HG02852 (cell line): ENCODE results near the gene SYNDIG1.

ENCODE experiments used
- ATAC-seq: cut with Tn5 transposase; IDR thresholded peaks from one replicate; pipeline ENCODE4 v1.9.1; 2021; ENCODE audit warnings: mild to moderate bottlenecking, moderate library complexity; ENCODE audit not compliant: unreplicated experiment

SYNDIG1 gene

DNA sequence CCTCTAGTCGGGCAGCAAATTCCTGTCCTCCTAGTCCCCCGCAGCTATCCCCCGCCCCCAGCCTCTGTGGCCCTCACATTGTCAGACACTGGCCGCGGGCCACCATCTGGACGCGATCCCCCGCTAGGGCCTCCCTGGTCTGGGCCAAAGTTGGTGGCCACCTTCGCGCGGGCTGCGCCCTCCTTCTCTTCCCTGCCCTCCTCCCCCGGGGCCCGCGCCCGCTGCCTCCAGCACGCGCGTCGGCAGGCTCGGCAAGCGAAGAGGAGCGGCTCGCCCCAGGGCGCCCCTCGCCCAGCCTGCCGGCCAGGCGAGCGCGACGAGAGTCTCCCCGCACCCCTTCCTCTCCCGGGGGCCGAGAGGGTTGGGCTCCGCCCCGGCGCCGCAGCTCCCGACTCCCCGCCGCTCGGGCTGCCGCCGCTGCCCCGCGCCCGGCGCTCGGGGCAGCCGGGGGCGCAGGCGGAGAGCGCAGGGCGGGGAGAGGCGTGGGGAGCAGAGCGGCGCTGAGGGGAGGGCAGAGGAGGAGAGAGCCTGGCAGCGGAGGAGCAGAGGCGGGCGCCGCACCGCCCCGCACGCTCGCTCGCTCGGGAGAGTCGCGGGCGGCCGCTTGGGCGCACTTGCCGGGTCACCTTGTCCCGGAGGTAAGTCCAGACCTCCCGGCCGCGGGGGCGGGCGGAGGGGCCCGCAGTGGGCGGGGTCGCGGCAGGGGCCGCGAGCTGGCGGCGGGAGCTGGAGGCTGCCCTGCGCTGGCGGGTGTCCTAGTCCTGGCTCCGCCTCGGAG, at the start of gene SYNDIG1:
TSS of gene SYNDIG1 (plus strand) at position 514 of the 778 bp plus-strand sequence. CDS start 73,469 bp downstream, outside the sequence.
- ATAC-seq: no peak

DNA sequence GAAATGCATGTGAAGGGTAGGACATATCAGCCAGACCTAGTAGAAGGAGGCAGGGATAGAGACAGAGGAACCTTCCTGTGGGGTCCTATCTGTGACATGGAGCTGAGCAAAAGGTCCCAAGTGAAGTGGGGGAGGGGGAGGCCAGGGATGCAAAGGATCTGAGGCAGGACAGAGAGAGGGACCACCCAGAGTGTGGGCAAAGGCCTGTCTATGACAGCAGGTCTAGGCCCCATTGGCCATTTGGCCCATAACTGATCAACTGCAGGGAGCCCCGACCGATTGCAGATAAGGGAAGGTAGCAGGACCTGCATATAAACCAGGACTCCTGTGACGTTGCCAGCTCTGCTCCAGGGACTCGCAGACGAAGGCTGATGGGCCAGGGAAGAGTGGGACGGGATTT, 49.6 kb upstream of the SYNDIG1 start:
- no peak for ATAC-seq

DNA sequence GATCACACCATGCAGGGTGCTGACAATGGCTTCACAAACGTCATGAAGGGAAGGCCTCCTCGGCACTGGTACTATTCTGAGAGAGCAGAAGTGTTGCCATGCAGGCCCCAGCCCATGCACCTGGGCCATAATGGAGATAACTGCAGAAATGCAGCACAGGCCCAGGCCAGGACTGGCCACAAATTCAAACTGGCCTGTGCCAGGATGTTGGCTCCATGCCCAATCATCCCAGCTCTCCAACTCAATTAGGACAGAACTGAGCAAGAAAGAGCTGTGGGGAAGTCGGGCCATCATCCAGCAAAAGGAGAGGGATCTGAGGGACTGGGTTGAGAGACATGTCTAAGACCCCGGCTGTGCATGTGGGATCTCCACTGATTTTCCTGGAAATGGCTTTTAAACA, 48.9 kb upstream of the SYNDIG1 start:
- no peak for ATAC-seq

DNA sequence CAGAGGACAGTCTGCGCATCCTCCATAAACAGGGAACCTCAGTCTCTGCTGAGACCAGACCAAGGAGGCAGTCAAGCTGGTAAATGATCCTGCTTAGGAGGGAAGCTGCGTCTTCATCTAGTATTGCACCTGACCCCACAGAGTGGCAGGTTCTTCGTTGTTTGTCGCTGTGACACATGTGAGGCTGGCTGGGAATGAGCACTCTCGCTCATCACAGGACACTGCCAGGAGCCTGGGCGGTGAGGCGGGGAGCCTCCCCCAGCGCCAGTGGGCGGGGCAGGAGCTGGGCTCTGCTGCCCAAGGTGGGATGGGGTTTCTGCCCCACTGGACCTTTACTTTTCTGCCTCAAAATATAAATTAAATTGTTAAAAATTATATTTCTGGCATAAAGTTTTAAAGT, 48.4 kb upstream of the SYNDIG1 start:
- ATAC-seq: no peak

DNA sequence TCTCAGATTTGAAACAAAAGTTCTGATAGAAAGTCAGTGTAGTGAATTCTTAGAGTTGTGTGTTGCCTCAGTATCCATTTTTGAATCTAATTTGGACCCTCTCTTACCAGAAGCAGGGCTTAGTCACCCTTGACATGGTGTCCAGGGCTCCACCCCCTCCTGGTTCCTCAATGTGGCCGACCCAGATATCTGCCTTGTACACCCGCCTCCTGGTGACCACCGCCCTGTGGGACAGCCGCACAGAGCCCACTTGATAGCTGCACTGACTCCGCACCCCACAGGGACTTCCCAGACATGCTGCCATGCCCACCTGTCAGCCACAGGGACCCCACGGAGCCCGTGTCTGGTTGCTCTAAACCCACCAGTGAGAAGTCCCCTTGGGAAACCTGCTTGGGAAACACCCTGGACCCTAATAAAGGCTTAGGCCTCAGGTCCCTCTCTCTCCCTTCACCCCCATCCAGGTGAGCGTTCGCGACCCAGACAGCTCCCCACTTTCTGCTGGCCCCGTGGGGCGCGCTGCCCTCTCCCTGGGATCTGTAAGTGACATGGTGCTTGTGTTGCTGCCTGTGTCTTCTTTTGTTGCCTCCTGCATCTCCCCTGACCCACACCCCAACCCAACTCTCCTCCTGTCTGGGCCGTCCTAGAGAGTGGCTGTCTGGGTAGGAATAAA, 47.2 kb upstream of the SYNDIG1 start:
- no peak for ATAC-seq

DNA sequence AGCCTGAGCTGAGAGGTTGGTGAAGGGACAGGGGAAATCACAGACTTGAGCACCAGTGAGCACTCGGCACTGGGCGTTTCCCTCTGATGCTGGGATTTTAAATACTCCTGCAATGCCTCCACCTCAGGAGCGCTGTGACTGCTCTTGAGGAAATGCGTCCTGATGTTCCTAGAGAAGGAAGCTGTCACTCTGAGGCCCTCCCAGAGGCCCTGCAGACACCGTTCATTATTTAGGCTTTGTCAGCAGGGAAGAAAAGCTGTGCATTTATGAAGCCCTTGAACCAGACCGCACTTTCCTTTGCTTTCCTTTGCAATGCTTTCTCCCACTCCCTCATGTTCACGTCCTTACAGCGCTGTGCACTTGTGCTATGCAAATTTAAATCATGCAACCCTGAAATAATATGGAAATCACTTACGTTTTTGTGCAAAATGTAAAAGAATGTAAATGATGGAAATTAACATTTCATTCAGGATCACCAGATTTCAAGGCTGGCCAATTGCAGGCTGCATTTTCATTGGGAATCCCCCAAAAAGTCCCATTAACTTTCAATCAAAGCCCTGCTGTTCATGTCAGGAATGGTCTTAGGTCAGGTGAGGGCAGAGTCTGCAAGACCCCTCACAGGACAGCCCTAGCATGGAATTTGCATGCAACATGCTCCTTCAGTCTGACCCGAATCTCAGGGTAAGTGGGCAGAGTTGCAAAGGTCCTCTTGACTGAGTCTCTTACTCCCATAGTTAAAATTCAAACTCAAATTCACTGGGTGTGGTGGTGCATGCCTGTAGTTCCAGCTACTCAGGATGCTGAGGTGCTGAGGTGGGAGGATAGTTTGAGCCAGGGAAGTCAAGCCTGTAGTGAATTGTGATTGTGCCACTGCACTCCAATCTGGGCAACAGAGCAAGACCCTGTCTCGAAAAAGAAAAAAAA, 45.8 kb upstream of the SYNDIG1 start:
- no peak for ATAC-seq

DNA sequence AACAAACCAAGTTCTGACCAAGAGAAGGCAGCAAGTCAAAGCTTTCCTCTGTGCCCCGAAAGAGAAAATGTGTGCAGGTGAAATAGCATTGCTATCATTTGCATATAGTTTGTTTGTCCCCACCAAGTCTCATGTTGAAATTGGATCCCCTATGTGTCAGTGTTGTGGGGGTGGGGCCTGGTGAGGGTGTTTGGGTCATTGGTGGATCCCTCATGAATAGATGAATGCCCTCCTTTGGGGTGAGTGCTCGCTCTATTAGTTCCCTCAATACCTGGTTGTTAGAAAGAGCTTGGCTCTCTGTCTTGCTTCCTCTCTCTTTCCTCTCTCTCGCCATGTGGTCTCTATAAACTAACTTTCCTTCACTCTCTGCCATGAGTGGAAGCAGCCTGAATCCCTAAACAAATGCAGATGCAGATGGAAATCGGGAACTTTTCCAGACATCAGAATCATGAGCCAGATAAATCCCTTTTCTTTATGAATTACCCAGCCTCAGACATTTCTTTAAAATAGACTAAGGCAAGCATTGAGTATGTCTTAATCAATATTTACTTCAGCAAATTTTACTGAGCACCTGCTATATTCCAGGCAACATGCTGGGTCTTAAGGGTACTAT, 43.8 kb upstream of the SYNDIG1 start:
- ATAC-seq: no peak

DNA sequence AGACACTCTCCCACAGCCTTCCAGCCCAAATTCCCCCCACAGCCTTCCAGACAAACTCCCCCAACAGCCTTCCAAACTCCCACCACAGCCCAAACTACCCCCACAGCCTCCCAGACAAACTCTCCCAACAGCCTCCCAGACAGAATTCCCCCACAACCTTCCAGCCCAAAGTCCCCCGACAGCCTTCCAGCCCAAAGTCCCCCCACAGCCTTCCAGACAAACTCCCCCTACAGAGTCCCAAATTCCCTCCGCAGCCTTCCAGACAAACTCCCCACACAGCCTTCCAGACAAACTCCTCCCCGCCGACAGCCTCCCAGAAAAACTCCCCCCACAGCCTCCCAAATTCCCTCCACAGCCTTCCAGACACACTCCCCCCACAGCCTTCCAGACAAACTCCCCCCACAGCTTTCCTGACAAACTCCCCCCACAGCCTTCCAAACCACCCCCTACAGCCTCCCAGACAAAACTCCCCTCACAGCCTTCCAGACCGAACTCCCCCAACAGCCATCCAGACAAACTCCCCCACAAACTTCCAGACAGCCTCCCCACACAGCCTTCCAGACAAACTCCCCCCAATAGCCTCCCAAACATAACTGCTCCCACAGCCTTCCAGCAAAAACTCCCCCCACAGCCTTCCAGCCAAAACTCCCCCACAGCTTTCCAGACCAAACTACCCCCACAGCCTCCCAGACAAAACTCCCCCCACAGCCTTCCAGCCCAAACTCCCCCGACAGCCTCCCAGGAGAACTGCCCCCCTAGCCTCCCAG, 38.0 kb upstream of the SYNDIG1 start:
- ATAC-seq: no peak

DNA sequence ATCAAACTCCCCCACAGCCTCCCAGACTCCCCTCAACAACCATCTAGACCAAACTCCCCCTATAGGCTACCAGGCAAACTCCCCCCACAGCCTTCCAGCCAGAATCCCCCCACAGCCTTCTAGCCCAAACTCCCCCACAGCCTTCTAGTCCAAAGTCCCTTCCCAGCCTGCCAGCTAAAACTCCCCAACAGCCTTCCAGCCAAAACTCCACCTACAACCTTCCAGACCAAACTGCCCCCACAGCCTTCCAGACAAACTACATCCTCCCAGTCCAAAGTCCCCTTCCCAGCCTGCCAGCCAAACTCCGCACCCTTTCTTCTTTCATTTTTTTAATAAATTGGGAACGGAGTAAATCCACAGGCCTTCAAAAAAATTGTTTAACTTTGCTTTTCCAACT, 37.4 kb upstream of the SYNDIG1 start:
- no peak for ATAC-seq

DNA sequence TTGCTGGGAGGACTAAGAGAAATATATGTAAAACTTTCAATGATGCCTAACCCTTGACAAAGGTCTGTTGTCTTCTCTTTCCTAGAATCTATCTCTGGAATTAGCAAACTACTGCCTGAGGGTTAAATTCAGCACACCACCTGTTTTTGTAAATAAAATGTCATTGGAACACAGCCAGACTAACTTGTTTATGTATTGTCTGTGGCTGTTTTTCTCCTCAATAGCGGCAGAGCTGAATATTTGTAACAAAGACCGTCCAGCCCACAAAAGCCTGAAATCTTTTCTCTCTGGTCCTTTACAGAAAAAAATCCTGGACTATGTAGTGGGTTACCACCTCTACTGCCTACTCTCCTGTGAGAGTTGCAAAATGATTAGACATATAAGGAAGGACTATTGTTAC, 33.3 kb upstream of the SYNDIG1 start:
- ATAC-seq: no peak

DNA sequence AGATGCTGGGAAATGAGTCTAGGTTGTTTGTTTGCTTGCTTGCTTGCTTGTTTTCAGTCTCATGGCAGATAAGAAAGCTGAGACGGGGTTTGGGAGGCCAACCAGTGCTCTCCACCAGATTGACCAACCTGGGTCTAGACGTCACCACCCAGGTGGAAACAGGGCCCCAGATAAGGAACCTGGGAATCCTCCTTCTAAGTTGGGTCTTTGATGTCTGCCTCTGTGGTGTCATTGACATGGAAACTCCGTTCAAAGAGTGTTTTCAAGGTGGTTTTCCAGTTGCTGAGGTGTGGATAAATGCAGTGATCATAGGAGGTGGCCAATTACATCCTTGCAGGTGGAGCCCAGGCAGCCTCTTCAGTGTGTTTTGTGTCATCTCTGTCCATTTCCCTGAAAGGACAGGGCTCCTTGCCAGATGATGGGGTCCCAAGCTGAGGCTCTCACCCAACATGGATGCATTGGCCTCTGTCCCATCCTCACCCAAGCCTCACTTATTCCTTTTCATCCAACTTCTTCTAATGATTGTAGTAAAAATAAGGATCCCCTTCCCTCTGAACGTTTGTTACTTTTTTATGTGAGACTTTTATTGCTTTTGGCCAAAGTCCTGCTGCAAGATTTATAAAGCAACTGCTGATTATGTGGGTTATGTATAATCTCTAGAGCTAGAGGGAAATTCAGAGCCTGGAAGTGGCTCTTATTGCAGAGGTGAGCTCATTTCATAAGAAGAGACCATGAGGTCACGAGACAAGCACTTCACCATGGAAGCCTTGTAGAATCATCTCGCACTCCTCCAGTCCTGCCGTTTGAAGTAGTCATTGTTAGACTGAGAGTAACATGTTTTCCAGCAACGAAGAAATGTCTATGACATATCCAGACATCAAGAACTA, 32.0 kb upstream of the SYNDIG1 start:
- ATAC-seq: no peak

DNA sequence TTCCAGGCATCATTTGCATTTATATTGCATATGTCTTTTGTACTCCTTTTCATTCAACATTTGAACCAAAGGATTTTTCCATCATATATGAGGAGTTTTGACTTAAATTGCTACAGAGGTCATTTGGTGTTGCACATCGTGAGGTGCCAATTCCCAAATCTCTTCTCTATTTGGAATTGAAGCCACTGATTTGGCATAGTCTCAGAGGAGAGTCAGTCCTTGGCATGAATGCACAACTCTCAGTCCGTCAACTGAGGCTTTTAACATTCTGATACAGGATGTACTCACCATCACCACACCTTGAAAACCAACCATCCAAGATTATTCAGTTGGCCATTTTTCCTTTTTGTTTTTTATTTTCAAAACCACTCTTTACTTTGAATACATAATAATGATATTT, 31.1 kb upstream of the SYNDIG1 start:
- ATAC-seq: no peak

DNA sequence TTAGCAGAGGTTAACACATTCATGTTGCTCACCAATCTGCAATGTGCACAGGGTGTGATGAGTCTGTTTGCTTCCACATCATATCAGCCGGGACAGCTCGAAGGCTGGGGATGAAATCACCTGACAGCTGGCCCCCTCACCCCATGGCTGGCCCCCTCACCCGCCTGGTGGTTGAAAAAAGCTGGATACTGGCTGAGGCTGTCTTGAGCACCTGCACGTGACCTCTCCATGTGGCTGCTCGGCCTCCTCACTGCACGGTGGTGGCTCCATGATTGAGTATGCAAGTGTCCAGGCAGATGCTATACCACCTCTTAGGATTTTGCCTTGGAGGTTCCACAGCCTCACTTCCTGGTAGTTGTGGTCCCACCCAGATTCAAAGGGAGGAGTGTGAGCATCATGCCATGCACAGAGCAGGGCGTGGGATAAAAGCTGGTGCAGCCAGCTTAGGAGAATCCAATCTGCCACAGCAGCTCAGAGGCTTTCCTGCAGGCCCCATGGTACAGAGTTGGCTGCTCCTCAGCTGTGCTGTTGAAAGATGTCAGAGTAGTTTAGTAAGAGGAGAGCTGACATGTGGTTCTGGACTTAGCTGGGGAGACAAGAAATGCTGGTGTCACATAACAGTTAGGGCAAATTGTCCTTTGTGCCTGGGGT, 29.6 kb upstream of the SYNDIG1 start:
- no peak for ATAC-seq

DNA sequence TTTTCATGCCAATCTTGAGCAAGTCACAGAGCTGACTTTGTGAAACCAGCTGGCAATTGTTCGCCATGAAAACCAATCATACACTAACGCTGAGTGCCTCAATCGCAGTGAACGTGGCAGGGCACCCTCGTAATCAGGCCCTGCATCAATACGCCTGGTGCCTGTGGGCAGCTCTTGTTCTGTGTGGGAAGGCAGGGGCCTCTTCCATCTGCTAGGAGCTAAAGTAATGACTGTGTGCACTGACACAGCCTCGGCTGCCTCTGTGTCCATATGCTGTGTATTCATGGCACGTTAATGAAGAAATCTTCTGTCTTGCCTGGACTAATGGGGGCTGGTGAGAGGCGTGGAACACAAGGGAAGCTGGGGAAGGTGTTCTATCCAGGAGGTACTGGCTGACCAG, 27.8 kb upstream of the SYNDIG1 start:
- no peak for ATAC-seq

DNA sequence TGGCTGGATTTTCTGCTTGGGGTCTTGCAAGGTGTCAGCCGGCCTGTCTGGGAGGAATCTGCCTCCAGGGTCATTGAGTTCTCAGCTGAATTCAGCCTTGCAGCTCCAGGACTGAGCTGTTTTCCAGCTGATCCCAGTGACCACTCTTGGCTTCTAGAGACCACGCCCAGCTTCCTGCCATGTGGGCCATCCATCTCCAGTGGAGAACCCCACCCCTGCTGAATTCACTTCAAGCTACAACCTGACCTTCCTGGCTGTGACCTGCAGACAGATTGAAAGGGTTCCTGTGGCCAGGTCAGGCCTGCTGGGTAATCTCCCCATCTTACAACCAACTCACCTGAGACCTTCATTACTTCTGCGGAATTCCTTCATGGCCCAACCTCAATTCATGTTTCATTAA, 26.5 kb upstream of the SYNDIG1 start:
- ATAC-seq: no peak

DNA sequence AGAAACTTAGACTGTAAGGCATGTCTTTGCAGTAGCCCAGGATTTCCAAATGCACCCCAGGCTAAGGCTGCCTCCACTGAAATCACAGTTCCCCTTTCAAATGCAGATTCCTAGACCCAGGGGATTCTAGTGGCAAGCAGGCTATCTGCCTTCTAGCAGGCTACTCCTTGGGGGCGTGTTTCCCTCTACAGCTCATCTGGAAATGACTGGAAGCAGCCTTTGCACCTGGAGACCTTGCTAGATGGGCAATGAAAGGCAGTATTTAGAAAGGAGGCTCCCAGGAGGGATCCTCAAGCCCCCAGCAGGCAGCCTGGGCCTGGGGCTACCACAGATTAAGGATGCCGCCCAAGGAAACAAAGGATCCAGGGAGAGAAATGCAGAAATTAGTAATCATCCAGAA, 26.0 kb upstream of the SYNDIG1 start:
- no peak for ATAC-seq

DNA sequence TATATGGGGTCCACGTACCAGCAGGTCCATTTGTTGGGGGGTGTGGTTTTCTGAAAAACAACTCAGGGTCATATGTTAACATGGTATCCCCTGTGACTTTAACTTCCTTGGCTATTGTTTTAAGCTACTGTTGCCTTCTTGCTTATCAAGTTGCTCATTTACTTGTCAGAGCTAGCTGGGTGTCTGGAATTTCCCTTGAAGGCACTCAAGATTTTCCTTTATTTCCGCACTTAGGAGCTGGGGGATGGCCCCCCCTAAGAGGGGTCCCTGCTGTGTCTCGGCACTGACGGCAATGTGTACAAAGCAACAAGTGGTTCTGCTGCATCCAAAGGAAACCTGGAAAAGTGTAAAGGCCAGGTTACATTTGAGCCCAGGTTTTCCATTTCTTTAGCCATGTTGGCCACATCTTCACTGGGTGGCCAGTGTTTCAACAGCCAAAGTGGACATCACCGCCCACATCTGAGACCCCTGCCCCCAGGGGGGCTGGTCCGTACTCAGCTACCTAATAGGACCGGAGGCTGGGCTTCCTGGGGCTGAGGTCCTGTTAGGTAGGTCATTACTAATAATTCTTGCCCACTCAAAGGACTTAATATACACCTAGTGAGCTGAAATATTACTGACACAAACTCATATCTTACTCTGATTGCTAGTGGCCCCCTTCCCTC, 24.8 kb upstream of the SYNDIG1 start:
- no peak for ATAC-seq

DNA sequence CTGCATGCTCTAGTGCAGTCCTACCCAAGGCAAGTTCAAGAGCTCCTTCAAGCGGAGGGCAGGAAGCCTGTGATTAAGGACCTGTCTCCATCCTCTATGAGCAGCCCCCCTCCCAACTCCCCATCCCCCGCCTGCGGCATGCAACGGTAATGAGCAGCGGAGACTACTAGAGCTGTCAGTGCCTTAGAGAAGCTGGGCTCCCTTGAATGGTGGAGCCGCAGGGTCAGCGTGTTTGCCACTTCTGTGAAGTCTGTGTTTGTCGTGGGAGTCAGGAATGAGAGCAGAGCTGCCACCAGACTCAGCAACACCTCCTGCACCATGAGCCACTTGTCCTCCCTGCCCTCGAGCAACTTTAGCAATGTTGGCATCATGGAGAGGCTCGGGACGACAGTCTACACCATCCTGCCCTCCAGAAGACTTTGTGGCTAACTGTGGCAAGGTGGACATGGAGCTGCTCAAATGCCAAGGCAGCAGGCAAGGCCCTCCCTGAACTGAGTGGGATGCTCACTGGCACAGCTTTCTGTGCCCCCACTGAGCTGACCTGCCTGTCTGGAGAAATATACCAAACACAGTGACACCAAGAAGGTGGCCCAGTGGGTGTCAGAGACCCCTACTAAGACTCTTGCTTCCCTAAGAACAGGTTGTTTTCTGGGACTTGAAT, 23.8 kb upstream of the SYNDIG1 start:
- ATAC-seq: no peak
